Posterior vena cava (tissue), 2 donors: ENCODE measurements around the gene SLC38A8. TPM values are rescaled to one million over a fixed set of nuclear protein-coding genes. Genes with fewer than 3 reads are reported as not detected.
A peak's percentile ranks its signal among the peaks of the same experiment; 100 is the strongest.

Experiments
- DNase-seq: peaks from one replicate; pipeline ENCODE4 v3.0.0-alpha.2; 2020; ENCODE audit warnings: low spot score
- intact Hi-C, 2 donors: fragments of 100-400 bp; cut with DNase I; formaldehyde crosslinking; loops; one replicate each; pipeline versions ENCODE4 v1.14.1 to v1.14.2; 2022 to 2023
- long read RNA-seq, 2 donors: library from polyadenylated mRNA; unstranded; transcript quantifications; one replicate each; pipeline ENCODE4 v2.0.0, GENCODE V29; 2020 to 2021
- total RNA-seq, 2 donors: library from RNA; stranded (reverse); fragmentation: NEBNext Ultra II Directional; extraction: Animal tissue kit (Norgen Biotek cat#: 25700); gene quantifications; one replicate each; pipeline ENCODE4 v1.2.1, GENCODE V29; 2021
- donor health status: DM: yes; HTN: yes; CAD: no.
- donor health status: DM: yes; HTN: yes; CAD: no.

SLC38A8 gene
- not detected for total RNA-seq
- long read RNA-seq, donor 1, result 0 reads
- long read RNA-seq, donor 2, result 0 reads

DNA sequence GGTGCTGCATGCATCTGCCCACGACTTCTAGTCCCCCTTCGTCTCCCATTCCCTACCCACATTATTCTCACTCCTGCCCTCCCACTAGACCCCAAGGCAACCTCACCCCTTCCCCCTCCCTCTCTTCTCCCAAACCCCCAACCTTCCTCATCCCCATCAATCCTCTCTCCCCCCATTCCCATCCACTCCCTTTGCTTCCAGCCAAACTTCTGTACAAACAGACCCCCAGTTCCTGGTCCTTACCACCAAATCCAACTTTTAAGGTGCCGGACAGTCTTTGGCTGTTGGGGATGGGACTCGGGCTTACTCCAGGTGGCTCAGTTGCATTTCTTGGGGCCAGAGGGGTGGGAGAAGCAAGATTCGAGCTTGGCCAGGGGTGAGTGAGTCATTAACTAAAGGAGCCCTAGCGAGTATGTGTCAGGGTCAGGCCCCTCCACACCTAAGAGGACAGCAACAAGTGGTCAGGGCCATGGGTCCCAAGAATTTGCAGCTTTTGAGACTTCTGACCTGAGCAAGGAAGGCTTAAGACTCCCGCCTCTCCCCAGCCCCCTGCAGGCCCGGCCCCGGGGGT lies at the start of gene SLC38A8:
Gene SLC38A8 (minus strand): TSS at position 488 of the 571 bp plus-strand sequence. CDS start 638 bp downstream, outside the sequence.
- intact Hi-C loops, result loop anchor here in 1 of 2 donors (5.0 kb wide), 1 partner anchor 1895 kb away; no protein-coding TSS in a partner anchor
- peak; percentile 53 for DNase-seq

DNA sequence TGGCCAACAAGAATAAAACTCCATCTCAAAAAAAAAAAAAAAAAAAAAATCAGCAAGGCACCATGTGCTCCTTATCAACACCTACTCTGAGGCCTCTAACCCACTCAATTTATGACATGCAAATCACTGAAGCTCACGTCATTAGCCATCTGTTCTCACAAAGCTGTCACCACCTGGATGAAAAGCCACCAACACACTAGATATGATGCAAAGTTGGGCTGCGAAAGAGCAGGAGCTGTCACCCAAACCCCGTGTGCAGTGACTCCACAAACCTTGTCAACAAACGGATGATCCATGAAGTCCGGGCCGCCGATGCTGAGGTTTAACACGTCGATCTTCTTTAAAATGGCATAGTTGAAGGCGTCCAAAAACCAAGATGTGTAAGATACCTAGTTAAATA lies 48.9 kb upstream of the SLC38A8 start:
- intact Hi-C loops, result no loop called here
- DNase-seq, result no peak

DNA sequence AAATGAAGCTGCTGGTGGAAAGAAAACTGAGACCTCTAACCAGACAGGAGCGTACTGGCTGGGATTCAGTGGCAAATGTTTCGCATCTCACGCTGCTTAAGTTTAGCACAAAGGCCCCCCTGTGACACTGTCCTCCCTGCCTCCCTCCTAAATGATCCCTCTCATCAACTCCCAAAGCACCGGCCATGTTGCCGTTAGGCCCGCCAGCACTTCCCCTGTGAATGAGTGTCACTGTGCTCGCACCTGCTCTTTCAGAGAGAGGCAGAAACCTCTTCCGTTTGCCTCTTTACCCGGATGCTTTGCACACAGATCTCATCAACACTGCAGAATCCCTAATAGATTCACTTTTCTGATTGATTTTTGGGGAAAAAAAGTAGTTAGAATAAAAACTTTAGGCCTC lies 47.6 kb upstream of the SLC38A8 start:
- DNase-seq, result no peak
- intact Hi-C loops, result no loop called here

DNA sequence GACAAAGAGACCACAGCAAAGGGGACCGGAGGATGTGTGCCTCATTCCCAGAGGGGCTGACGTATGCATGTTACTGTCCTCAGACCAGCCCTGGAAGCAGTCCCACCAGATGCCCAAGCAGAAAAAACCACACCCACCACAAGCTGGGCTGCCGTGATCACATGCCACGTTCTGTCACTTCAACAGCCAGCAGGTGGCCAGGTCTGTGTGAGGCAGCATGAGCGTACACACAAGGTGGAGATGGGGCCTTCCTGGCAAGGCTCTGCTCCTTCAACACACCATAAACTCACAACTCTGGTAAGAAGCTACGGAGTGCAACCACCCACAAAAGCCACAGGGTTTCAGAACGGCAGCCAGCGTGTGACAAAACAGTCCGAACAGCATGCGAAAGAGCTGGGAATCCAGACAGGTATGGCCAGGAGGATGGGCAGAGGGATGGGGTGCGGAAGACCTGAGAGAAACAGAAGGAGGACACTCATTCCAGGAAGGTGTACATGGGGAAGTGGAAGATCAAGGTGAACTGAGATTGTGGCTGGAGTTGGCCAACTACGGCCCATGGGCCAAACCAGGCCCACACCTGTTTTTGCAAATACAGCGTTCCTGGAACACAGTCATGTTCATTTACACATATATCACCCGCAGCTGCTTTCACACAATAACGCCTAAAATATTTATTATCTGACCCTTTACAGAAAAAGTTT lies 46.2 kb upstream of the SLC38A8 start:
- no peak for DNase-seq
- intact Hi-C loops, result loop anchor here (1.0 to 10.0 kb wide), 2 partner anchors 18 to 86 kb away; no protein-coding TSS in a partner anchor

DNA sequence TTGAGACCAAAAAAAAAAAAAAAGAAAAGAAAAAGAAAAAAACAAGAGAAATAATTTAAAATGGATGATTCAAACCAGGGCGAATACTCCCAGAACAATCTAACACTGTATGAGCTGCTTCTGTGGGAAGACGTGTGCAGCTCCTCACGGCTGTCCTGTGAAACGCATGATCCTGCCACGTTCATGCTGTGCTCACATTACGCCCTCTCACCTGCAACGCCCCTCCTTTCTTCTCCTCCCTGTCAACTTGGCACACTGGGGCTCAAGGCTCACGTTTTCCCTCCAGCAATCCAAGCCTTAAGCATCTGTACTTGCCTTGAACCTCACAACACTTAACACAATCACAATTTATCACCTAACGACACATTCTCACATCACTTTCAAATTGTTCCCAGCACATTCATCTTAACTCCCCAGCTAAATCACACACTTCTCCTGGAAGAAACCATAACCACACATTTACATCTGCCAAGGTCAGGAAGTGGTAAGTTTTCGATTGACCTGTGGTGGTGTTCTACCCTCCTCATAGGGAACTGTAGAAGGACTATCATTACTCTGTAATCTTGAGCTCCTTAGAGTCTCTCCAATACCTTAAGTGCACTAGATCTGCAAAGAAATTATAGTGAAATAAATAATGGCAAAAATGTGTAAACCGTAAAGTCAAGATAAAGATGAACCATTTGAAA lies 45.0 kb upstream of the SLC38A8 start:
- no peak for DNase-seq
- intact Hi-C loops, result loop anchor here in 1 of 2 donors (10.0 kb wide), 1 partner anchor 87 kb away; no protein-coding TSS in a partner anchor

DNA sequence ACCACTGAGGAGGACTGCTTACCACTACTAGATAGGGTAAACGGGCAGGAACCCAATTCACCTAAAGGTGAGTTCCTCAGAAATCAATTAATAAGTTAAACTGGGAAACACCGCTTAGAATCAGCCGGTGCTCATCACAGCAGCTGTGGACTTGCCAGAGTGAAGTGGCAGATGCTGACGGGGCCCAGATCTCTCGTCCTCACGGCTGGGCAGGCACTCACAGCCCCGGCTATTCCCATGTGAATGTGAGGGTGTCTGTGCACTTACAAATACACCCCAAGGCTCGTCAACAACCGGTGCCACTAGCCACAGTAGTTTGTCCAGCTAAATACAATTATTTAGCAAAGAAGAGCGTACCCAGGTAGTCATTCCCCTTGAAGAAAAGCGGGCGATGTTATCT lies 44.4 kb upstream of the SLC38A8 start:
- intact Hi-C loops, result loop anchor here in 1 of 2 donors (10.0 kb wide), 1 partner anchor 88 kb away; no protein-coding TSS in a partner anchor
- no peak for DNase-seq

DNA sequence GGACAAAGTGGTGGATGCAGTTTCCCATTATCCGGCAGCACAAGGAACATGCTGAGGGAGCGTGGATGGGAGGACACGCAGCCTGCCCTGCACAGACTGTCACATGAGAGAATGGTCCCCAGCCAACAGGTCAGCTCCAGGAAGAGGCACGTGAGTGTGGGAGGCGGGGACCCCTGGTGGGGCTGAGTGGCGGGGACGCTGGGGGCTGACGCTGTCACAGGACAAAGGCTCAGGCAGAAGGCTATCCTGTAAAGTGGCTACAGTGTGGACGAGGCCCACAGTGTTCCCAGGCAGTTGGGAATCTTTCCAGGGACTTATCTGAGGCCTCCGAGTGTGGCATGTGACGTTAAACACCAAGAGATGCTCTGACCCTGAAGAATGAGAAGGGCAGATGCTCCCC lies 43.7 kb upstream of the SLC38A8 start:
- no peak for DNase-seq
- intact Hi-C loops, result loop anchor here in 1 of 2 donors (10.0 kb wide), 1 partner anchor 88 kb away; no protein-coding TSS in a partner anchor

DNA sequence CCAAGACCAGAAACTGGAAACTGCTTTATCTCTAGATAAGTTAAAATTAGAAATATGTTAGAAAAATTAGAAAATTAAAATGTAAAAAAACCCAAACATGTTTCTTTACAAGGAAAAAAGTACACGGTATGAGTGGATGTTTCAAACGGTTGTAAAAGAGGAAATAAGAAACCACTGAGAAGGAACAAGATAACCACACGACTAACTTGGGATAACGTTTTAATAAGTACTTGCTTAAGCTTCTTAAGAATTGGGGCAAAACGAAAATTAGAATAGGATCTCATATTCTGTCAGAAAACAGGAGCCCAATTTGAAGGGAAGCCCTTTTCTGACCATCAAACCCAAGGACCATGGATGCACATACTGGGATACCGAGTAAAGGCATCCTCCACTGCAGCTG lies 43.2 kb upstream of the SLC38A8 start:
- DNase-seq, result no peak
- intact Hi-C loops, result loop anchor here in 1 of 2 donors (10.0 kb wide), 1 partner anchor 89 kb away; no protein-coding TSS in a partner anchor

DNA sequence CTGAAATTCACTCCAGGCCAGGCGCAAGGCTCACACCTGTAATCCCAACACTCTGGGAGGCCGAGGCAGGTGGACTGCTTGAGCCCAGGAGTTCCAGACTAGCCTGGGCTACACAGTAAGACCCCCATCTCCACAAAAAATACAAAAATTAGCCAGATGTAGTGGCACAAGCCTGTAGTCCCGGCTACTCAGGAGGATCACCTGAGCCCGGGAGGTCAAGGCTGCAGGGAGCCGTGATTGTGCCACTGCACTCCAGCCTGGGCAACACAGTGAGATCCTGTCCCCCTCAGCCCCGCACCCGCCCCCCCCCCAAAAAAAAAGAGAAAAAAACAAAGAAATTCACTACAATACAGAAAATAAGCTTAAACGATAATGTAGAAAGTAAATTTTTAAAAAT lies 42.7 kb upstream of the SLC38A8 start:
- intact Hi-C loops, result loop anchor here in 1 of 2 donors (10.0 kb wide), 1 partner anchor 90 kb away; no protein-coding TSS in a partner anchor
- DNase-seq, result no peak

DNA sequence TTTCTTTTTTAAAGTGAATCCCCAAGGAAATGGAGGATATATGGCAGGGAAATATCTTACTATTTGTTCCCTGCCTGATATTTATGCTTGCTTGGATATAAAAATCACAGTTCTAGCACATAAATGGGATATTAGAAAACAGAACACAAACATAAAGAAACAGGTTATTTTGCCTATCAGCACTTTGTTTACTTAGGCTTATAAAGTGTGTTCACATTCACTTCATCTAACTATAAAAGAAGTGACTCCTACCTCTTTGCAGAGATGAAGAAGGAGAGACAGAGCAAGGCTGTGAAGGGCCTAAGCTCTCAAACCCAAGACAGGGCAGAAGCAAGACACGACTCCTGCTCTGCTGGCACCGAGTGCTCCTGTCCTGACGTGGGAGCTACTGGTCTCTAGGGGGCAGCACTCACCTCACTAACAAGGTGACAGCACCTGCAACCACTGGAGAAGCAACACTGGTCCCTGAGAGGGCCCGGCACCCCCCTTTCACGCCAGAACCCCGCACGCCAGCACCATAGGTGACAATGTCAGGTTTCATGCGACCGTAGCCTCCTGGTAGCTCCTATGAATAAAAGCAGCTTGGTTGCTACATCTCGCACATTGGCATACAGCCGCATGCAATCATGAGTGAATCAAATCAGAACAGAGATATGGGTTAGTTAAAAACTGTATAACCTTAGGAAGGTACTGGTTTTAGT lies 42.1 kb upstream of the SLC38A8 start:
- no peak for DNase-seq
- intact Hi-C loops, result loop anchor here in 1 of 2 donors (10.0 kb wide), 1 partner anchor 90 kb away; no protein-coding TSS in a partner anchor

DNA sequence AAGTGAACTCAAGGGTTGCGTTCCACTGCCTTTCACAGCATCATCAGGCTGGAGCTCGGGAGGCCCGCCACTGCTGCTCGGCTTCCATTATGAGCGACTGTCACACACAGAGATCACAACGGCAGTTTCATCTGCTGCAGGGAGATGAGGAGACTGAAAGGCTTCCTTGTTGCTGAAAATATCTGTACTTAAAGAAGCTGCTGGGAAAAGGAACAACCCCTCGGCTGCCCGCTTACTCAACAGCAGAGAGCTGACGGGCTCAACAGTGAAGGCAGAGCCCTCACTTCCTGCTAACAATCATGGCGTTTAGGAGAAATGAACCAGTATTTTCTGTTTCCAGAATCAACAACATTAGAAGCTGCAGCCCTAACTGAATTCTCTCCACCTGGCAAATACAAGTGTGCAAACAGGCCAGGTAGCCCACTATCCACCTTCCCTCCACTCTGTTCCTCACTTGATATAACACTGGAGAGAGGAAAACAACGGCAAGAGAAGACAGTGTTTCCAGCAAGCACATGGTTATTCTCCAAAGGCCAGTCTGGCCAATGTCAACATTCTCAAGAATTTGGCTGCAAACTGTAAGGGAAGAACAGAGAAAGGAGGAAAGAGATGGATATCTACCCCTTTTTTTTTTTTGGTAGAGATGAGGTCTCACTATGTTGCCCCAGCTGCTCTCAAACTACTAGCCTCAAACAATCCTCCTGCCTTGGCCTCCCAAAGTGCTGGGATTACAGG lies 40.4 kb upstream of the SLC38A8 start:
- intact Hi-C loops, result loop anchor here in 1 of 2 donors (10.0 kb wide), 1 partner anchor 92 kb away; no protein-coding TSS in a partner anchor
- no peak for DNase-seq

DNA sequence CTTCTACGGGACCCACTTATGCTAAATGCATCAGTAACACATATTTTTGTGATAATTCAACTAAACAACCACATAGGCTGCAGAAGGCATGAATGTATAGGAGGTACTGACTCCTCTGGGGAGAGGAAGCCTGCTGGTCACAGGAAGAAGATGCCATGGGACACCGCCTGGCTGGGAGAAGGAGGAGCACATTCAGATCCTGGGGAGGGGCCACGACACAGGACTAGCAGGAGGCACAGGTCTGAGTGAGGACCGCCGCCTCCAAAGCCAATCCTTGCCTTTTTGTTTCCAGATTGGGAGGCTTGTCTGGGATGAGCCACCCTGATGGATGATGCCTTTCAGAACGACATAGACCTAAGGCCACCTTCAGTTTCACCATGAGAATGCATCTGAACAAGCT lies 39.5 kb upstream of the SLC38A8 start:
- intact Hi-C loops, result loop anchor here in 1 of 2 donors (10.0 kb wide), 1 partner anchor 93 kb away; no protein-coding TSS in a partner anchor
- no peak for DNase-seq

DNA sequence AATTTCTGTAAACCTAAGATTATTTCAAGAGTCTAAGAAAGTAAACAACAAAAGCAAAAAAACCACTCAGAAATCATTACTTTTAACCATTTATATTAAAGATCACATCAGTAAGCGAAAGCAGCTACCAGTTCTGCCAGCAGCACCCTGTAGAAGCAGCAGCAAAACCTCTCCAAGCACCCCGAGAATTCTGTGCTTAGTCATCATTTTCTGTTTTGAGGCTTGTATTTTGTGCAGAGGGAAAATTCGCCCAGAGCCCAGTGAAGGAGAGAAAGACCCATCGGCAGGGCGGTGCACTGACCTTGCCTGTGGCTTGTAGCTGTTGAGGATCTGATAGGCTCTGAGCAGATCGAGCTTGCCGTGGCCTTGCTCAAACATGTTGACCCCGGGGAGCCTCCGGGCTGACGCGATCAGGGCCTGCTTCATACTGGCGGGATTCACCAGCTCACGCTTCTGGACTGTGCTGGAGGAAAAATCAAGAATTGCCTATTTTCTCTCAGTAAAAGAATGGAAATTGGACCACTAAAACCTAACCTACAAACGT lies 38.9 kb upstream of the SLC38A8 start:
- intact Hi-C loops, result loop anchor here in 1 of 2 donors (10.0 kb wide), 1 partner anchor 93 kb away; no protein-coding TSS in a partner anchor
- DNase-seq, result no peak

DNA sequence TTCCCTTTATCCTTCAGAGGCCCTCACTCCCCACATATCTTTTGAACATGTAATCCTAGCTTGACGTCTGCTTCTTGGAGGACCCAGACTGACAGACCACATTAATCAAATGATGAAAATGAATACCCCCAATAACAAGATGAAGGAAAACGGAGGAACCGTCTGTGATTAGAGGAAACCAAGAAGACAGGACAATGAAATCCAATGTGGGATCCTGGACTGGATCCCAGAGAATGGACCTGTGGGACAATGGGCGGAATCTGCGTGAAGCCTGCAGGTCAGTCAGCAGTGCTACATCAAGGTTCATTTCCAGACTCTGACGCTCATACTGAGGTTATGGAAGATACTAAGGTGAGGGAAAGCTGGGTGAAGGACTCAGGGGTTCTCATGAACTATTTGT lies 38.2 kb upstream of the SLC38A8 start:
- DNase-seq, result no peak
- intact Hi-C loops, result loop anchor here in 1 of 2 donors (10.0 kb wide), 1 partner anchor 94 kb away; no protein-coding TSS in a partner anchor

DNA sequence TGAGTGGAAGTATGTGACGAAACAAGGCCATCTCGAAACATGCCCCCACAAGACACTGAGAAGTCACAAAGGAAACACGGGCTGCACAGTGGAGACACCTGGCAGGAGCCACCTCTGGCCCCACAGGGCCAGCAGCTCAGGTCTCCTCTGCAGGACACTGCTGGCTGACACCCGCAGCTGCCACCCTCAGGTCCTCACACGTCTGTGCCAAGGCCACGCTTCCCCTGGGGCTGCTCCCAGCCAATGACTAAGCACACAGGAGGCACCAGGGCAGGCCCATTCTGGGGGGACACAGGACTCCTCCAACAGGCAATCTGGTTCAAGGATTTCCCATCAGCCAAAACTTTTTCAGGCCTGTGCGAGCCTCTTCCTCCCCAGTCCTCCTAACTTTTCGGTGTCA lies 37.8 kb upstream of the SLC38A8 start:
- no peak for DNase-seq
- intact Hi-C loops, result loop anchor here in 1 of 2 donors (10.0 kb wide), 1 partner anchor 94 kb away; no protein-coding TSS in a partner anchor

DNA sequence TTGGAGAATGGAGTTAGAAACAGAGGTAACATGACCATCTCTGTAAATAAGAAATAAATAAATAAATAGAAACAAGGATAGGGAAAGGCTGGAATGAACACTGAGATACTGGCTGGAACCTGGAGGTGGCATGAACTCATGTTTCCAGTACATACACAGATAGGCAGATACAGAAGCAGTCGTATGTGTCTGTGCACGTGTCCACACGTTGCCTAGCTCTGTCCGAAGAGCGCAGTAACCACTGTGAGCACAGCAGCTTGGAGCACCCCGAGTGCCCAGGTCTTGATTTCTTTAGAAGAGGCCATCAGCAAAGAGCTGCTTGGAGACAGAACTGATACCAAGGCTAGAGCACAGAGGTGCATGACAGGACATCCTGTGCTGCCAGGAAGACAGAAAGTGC lies 37.1 kb upstream of the SLC38A8 start:
- intact Hi-C loops, result loop anchor here in 1 of 2 donors (10.0 kb wide), 1 partner anchor 95 kb away; no protein-coding TSS in a partner anchor
- no peak for DNase-seq

DNA sequence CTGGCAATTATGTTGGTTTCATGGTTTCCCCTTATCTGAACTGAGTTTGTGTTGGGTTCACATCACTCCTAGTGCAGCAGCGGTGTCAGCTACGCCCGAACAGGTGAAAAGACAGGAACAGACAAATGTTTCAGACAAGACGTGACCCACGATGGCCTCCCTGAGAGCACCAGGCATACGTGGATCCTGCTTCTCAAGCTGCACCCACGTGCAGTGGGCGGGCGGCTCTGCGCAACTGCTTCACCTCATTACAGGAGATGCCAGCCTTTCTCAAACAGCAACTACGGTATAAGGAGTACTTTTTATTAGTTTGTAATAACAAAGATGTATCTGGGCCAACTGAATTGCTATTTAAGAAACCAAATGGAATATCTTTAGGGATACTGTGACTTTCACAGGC lies 32.8 kb upstream of the SLC38A8 start:
- no peak for DNase-seq

DNA sequence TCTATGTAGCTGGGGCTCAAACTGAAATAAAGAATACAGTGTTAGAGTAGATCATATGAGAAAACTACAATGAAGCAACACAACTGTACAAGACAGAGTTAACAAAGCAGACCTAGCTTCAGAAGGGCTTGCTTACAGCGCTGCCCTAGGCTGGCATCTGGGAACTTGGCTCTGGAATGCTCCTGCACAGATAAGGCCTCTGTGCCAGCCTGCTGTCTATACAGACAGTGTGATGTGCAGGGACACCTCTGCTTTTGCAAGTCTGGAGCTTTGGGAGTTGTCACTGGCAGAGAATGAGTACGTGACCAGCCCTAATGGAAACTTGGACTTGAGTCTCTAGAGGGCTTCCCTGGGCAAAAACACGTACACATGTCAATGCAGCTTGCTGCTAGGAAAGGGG lies 32.1 kb upstream of the SLC38A8 start:
- DNase-seq, result no peak
- intact Hi-C loops, result no loop called here

More for the DNA sequence above, 32.8 kb upstream of the SLC38A8 start:
- intact Hi-C loops, result no loop called here
